IMR-90 (cell line): ENCODE data around the gene EPHB1. TPM values are rescaled to one million over a fixed set of nuclear protein-coding genes. Genes with fewer than 3 reads are reported as not detected.

Experiments used
- ATAC-seq: fragments of 200-7000 bp; cut with Tn5 transposase; 2 replicates; pipeline ENCODE4 v1.9.1; 2020; ENCODE audit warnings: low read depth, mild to moderate bottlenecking, moderate library complexity
- BruUV-seq: library from RNA; stranded (reverse); fragments of 400-500 nt; replicated peaks from 2 replicates; lab custom pipeline; 2021; lab: Mats Ljungman, UMichigan
- CTCF ChIA-PET: fragments of 300-600 bp; formaldehyde crosslinking; extraction: SDS; loops from one replicate; lab custom pipeline; 2021; ENCODE audit warnings: antibody characterized with exemption; lab: Yijun Ruan, JAX
- POLR2A ChIA-PET: fragments of 300-600 bp; sonication (Branson Sonifier 250); formaldehyde crosslinking; loops from one replicate; lab custom pipeline; 2022; ENCODE audit warnings: antibody characterized with exemption; ENCODE audit not compliant: unreplicated experiment; lab: Charles Lee
- DNase-seq: peaks from one replicate; pipeline ENCODE4 v3.0.0; 2013
- H2AFZ ChIP-seq: replicated peaks from 2 replicates; pipeline ENCODE3; 2013; ENCODE audit warnings: low read length, mild to moderate bottlenecking; ENCODE audit not compliant: poor library complexity
- H2AK5ac ChIP-seq: 2 replicates; pipeline ENCODE4 v1.6.1; 2013; ENCODE audit warnings: low read depth, low read length, inconsistent platforms
- H2AK9ac ChIP-seq: replicated peaks from 2 replicates; pipeline ENCODE3; 2013; ENCODE audit warnings: mild to moderate bottlenecking, low read depth, low read length, moderate library complexity; ENCODE audit not compliant: poor library complexity
- H2BK120ac ChIP-seq: 2 replicates; pipeline ENCODE4 v1.6.1; 2013; ENCODE audit warnings: low read depth, low read length, inconsistent platforms
- H2BK15ac ChIP-seq: 3 replicates; pipeline ENCODE4 v1.6.1; 2013; ENCODE audit warnings: low read depth, low read length, inconsistent platforms
- H2BK20ac ChIP-seq: 2 replicates; pipeline ENCODE4 v1.6.1; 2013; ENCODE audit warnings: low read depth, mild to moderate bottlenecking, inconsistent platforms, low read length, moderate library complexity
- H2BK5ac ChIP-seq: 2 replicates; pipeline ENCODE4 v1.6.1; 2013; ENCODE audit warnings: mild to moderate bottlenecking, low read depth, low read length, inconsistent platforms; ENCODE audit not compliant: poor library complexity, severe bottlenecking
- H3K14ac ChIP-seq: replicated peaks from 2 replicates; pipeline ENCODE4 v1.6.1; 2013; ENCODE audit warnings: low read depth, low read length, inconsistent platforms
- H3K18ac ChIP-seq: 2 replicates; pipeline ENCODE4 v1.6.1; 2013; ENCODE audit warnings: low read depth, low read length, control low read depth
- H3K23ac ChIP-seq: 2 replicates; pipeline ENCODE4 v1.6.1; 2013; ENCODE audit warnings: low read depth, low read length, inconsistent platforms
- H3K27ac ChIP-seq: 2 replicates; pipeline ENCODE4 v1.5.1; 2013; ENCODE audit warnings: mild to moderate bottlenecking, control low read depth, low read length; ENCODE audit not compliant: insufficient read depth
- H3K27me3 ChIP-seq: 2 replicates; pipeline ENCODE4 v1.6.1; 2013; ENCODE audit warnings: low read length; ENCODE audit not compliant: control insufficient read depth, insufficient read depth
- H3K36me3 ChIP-seq: 2 replicates; pipeline ENCODE4 v1.6.1; 2013; ENCODE audit warnings: low read length, mixed read lengths; ENCODE audit not compliant: control insufficient read depth, insufficient read depth
- H3K4ac ChIP-seq: 2 replicates; pipeline ENCODE4 v1.6.1; 2013; ENCODE audit warnings: low read depth, low read length, inconsistent platforms
- H3K4me1 ChIP-seq: 2 replicates; pipeline ENCODE4 v1.6.1; 2013; ENCODE audit warnings: low read length, mixed read lengths; ENCODE audit not compliant: control insufficient read depth, insufficient read depth
- H3K4me2 ChIP-seq: 2 replicates; pipeline ENCODE4 v1.6.1; 2013; ENCODE audit warnings: low read depth, mild to moderate bottlenecking, control low read depth, low read length, moderate library complexity
- H3K4me3 ChIP-seq: 2 replicates; pipeline ENCODE4 v1.5.1; 2013; ENCODE audit warnings: low read depth, mild to moderate bottlenecking, control low read depth, low read length, moderate library complexity; ENCODE audit not compliant: insufficient read depth
- H3K56ac ChIP-seq: 2 replicates; pipeline ENCODE4 v1.6.1; 2013; ENCODE audit warnings: low read length, inconsistent platforms; ENCODE audit not compliant: insufficient read depth; ENCODE audit errors: extremely low read depth
- H3K79me1 ChIP-seq, 2 experiments: 2 replicates each; pipeline ENCODE4 v1.6.1; 2013; ENCODE audit warnings: low read length in 2 of 2, inconsistent platforms in 1 of 2, low read depth in 1 of 2
- H3K9ac ChIP-seq: 2 replicates; pipeline ENCODE4 v1.6.1; 2013; ENCODE audit warnings: low read depth, low read length, control low read depth
- H3K9me1 ChIP-seq: 2 replicates; pipeline ENCODE4 v1.6.1; 2013; ENCODE audit warnings: low read length, inconsistent platforms; ENCODE audit not compliant: insufficient read depth
- H3K9me3 ChIP-seq: 2 replicates; pipeline ENCODE4 v1.6.1; 2013; ENCODE audit warnings: low read length; ENCODE audit not compliant: control insufficient read depth, insufficient read depth
- H4K20me1 ChIP-seq: 2 replicates; pipeline ENCODE4 v1.6.1; 2013; ENCODE audit warnings: low read length, inconsistent platforms; ENCODE audit not compliant: insufficient read depth
- H4K5ac ChIP-seq: 2 replicates; pipeline ENCODE4 v1.6.1; 2013; ENCODE audit warnings: mild to moderate bottlenecking, low read depth, low read length, control low read depth
- H4K8ac ChIP-seq, 2 experiments: 2 replicates each; pipeline ENCODE4 v1.6.1; 2013; ENCODE audit warnings: low read depth in 2 of 2, low read length in 2 of 2, control low read depth in 1 of 2, inconsistent platforms in 1 of 2
- H4K91ac ChIP-seq: 2 replicates; pipeline ENCODE4 v1.6.1; 2013; ENCODE audit warnings: low read depth, low read length, inconsistent platforms; ENCODE audit not compliant: insufficient read depth
- BHLHE40 ChIP-seq: fragments of 150-350 bp; IDR thresholded peaks from 2 replicates; pipeline ENCODE4 v1.6.1; 2016; ENCODE audit warnings: mild to moderate bottlenecking, low read depth, low read length
- CHD1 ChIP-seq: IDR thresholded peaks from 2 replicates; pipeline ENCODE4 v1.6.1; 2012; ENCODE audit warnings: low read depth, low read length, improper control_type of control experiment
- ELK1 ChIP-seq: fragments of 150-350 bp; IDR thresholded peaks from 2 replicates; pipeline ENCODE4 v1.6.1; 2016; ENCODE audit warnings: low read depth, mild to moderate bottlenecking, low read length, moderate library complexity, borderline replicate concordance
- FOS ChIP-seq: fragments of 150-350 bp; IDR thresholded peaks from 2 replicates; pipeline ENCODE4 v1.6.1; 2016; ENCODE audit warnings: low read depth, low read length
- NFE2L2 ChIP-seq: fragments of 150-350 bp; IDR thresholded peaks from 2 replicates; pipeline ENCODE4 v1.6.1; 2016; ENCODE audit warnings: low read depth, mild to moderate bottlenecking, low read length
- POLR2A ChIP-seq: IDR thresholded peaks from 2 replicates; pipeline ENCODE4 v1.6.1; 2012; ENCODE audit warnings: mild to moderate bottlenecking, low read depth, low read length
- RAD21 ChIP-seq: IDR thresholded peaks from 2 replicates; pipeline ENCODE4 v1.6.1; 2012; ENCODE audit warnings: low read length, improper control_type of control experiment
- RCOR1 ChIP-seq: IDR thresholded peaks from 2 replicates; pipeline ENCODE4 v1.6.1; 2012; ENCODE audit warnings: mild to moderate bottlenecking, low read length, improper control_type of control experiment; ENCODE audit not compliant: insufficient replicate concordance
- WGBS, 2 experiments: methylation state at CpG; one replicate each; pipeline versions ENCODE4 v1.1.5 to v1.1.7; 2013; ENCODE audit warnings: missing lambda C conversion rate in 2 of 2; ENCODE audit not compliant: insufficient read length in 1 of 2; ENCODE audit errors: extremely low coverage in 2 of 2; 5-methylcytosine and 5-hydroxymethylcytosine counted together
- dilution Hi-C: fragments of 300-500 bp; cut with HindIII; formaldehyde crosslinking; loops from one replicate; pipeline ENCODE4 v1.14.3; 2018; ENCODE audit warnings: low sequenced_read_pairs; ENCODE audit not compliant: unreplicated experiment
- in situ Hi-C: fragments of 300-500 bp; cut with MboI; formaldehyde crosslinking; loops from 3 replicates; pipeline ENCODE4 v1.14.3; 2019; ENCODE audit warnings: low sequenced_read_pairs, inconsistent platforms, mixed read lengths
- intact Hi-C: fragments of 100-400 bp; cut with micrococcal nuclease; formaldehyde crosslinking; loops from 2 replicates; pipeline ENCODE4 v1.10.0; 2022
- polyA plus RNA-seq, 3 experiments: library from polyadenylated mRNA; depleted of rRNA; stranded (reverse); fragments of >200 nt; gene quantifications; 2 replicates each; pipeline ENCODE4 v1.2.3, GENCODE V29; 2012; ENCODE audit warnings: low replicate concordance in 1 of 3
- total RNA-seq: library from RNA; depleted of rRNA; stranded (reverse); fragments of >200 nt; gene quantifications from 2 replicates; pipeline ENCODE4 v1.2.3, GENCODE V29; 2012

Gene EPHB1
- total and polyA plus RNA-seq, 2 of the 4 experiments (the other 2 are of a cell fraction): 0.17 to 0.36 TPM

GRCh38 chr3:135149707-135150681 lies 354.9 kb downstream of the EPHB1 start (continued):
- TF ChIP-seq CHD1: no peak

DNA sequence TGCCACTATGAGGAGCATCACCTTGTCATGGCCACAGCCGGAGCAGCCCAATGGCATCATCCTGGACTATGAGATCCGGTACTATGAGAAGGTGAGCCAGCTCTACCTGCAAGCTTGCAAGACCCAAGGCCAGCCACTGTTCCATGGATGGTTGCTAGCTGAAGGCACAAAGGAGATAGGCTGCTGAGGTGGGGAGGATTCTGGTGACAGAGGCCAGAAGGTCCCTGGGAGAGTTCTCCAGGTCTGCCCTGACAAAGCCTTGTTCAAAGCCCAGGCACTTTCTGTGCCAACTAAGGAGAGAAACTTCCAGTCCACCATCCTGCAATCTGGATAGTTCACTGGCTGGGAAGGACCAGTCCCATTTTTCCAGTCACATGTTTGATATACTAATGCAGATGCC lies 359.1 kb downstream of the EPHB1 start:
- H3K79me1 ChIP-seq: no peaks in the 10 kb centered on the region
- no peak overlapping the region for H4K5ac ChIP-seq
- H3K23ac ChIP-seq: no peak overlapping the region
- dilution Hi-C loops (no loop called here), intact Hi-C loops (no loop called here), in situ Hi-C loops (no loop called here)
- WGBS, 2 experiments: no CpG with 5 or more reads among the region's 2 CpGs
- ATAC-seq: no peak
- H2AFZ ChIP-seq: no peak overlapping the region
- ChIA-PET CTCF (no interaction called here), POLR2A (no interaction called here)
- no peak overlapping the region for H2BK120ac ChIP-seq
- H2AK5ac ChIP-seq: no peak overlapping the region
- no peak for DNase-seq
- no peak overlapping the region for H3K9ac ChIP-seq
- BruUV-seq: no TSS peak
- no peaks in the 10 kb centered on the region for H3K4me1 ChIP-seq
- no peak overlapping the region for H3K14ac ChIP-seq
- H3K9me1 ChIP-seq: no peaks in the 10 kb centered on the region
- H3K18ac ChIP-seq: no peak overlapping the region
- no peak overlapping the region for H3K27ac ChIP-seq
- H3K36me3 ChIP-seq: no peaks in the 10 kb centered on the region
- H3K4ac ChIP-seq: no peak overlapping the region
- H3K4me2 ChIP-seq: no peak overlapping the region
- H3K56ac ChIP-seq: no peak overlapping the region
- no peaks in the 10 kb centered on the region for H3K27me3 ChIP-seq
- H4K20me1 ChIP-seq: no peaks in the 10 kb centered on the region
- TF ChIP-seq ELK1 (no peak), POLR2A (no peak), RAD21 (no peak), RCOR1 (no peak), BHLHE40 (no peak), FOS (no peak), NFE2L2 (no peak)
- no peak overlapping the region for H2BK15ac ChIP-seq
- H4K8ac ChIP-seq: no peak overlapping the region
- no peak overlapping the region for H2BK5ac ChIP-seq
- no peak overlapping the region for H2BK20ac ChIP-seq
- H3K4me3 ChIP-seq: no peak overlapping the region
- no peak overlapping the region for H2AK9ac ChIP-seq
- H3K9me3 ChIP-seq: no peaks in the 10 kb centered on the region
- H4K91ac ChIP-seq: no peak overlapping the region
